ENCODE data around the gene HDAC4.
"Not testable (repeated sequence)": the region's sequence is repeated elsewhere in the genome, so short reads cannot be mapped to it uniquely, and the experiment has no call there.

Gene HDAC4

GRCh38 chr2:239400596-239401066, at the start of gene HDAC4:
Gene HDAC4 (minus strand): TSS chr2:239401020. CDS start chr2:239352699, 48,321 bp downstream.
- DNase-seq, result no peak

- not testable (repeated sequence) for DNase-seq
Measured at GRCh38 chr2:239449468-239449867, 48.6 kb upstream of the HDAC4 start.

DNA sequence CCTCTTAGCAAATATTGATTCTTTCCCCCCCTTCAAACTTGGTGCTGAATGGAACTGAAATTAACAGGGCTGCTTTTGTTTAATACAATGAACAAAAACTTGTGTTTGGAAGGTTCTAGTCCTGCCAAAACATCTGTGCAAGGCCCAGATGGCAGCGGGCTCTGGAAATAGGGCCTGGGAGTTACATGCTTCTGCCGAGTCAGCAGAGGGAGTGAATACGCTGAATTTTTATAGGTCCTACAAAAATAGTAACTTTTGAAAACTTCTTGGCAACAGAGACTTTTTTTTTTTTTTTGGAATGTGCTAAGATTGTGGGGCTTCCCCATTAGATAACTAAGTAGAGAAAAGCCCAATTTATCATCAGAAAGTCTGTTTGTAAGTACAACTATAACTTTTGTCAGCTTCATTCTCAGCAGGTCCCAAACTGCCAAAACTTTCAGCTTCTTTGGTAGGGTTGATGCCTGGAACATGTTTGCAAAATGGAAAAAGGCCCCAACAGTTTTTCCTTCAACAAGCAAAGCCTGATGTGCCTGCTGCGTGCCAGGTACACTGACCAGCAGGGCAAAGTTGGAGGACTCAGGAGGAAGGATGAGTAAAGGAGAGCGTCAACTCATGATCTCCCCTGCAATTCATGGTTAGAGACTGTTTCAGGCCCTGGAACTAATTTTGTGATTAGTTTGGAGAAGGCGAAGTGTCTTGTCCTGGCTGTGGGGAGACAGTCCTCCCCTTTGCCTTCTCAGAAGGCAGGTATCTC, 45.1 kb upstream of the HDAC4 start:
- DNase-seq, result no peak

DNA sequence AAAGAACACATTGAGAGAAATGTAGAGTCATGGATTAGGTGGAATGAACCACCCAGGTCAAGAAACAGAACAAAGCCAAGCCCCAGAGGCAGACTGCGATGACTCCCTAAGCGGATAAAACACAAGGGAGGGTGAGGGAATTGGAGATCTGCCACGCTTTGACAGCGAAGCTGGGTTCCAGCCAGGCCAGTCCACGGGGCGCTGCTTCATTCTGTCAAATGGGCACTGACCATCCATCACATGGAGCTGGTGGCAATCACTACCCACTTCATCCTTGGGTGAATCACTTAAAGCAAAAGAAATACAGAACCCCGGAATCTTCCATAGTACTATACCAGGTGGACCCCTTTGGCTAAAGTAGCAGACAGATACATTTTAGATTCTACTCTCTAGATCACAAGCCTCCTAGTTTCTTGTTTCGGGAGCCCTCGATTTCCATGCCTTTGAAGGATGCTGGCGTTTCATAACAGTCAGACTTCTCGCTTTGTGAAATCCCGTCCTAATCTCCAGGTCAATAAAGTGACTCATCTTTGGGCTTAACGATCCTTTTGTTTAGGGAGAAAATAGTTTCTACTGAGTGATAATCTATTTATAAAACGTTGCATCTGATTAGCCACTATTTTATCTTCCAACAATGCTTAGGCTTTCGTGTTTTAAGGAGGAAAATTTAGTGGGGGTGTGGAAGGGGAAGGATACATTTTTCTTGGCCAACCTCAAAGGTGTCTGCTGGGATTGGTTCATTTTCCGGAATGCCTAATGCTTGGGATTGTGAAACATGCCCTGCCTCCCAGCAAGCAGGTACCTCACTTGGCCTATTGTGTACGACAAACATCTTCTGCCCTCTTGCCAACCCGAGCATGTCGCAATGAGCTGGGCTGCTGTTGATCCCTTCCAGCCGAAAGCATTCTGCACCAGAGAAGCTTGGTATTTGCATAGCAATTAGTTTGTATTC, 44.1 kb upstream of the HDAC4 start:
- DNase-seq, result no peak

DNA sequence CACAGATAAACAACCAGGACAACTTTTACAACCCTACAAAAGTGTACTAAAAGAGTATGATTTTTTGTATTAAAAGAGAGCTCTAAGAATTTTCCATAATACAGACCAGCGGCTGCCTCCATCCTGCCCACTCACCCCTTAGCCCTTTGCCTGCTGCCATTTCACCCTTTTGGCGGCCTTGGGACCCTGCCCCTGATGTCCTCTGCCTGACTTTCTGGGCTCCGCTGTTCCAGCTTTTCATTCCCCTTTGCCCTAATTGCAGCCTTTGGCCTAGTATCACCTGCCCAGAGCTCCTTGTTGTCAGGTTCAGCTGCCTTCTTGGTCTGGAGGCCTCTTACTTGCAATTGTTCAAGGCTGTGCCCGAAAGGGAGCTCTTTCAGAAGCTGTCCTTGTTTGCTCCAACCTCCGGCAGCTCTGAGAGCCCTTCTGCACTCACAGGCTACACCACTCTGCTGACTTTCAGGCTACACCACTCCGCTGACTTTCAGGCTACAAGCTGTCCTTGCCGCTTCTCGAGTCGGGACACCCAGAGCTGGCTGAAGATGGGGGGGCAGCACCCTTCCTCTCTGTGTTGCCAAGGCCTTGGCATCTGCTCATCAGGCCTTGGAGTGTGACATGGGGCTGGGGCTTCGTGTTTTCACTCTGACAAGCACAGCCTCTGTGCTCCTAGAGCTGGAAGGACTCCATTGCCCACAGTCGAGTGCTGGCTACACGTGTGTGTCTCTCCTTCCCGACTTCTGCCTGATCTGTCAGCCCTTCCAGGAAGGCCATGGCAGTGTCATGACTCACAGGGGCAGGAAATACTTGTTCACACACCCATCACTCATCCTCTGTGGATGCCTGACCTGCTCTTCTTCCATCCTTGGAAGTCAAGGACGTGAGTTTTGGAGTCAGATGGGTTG, 43.1 kb upstream of the HDAC4 start:
- no peak for DNase-seq

DNA sequence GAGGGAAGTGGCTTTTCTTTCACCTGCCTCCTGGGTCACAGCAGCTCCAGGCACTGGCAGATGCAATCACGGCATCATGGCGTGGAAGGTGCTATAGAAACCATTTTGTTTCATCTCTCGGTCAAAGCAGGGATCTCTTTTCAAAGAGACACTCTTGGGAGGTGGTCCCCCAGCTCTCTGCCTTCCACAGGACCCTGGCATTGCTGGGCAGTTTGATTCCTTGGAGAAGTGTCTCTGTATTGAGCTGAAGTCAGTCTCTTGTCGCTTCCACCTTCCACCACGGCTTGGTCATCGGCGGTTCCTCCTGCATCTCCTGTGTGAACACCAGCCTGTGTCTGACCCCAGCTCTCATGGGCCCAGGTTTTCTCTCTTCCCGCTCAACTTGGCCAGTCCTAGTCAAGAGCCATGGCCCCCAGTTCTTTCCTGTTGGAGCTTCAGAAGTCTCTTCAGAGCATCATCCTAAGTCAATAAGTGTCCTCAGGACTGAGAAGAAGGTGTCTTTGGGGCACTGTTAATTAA, 42.3 kb upstream of the HDAC4 start:
- DNase-seq, result no peak

DNA sequence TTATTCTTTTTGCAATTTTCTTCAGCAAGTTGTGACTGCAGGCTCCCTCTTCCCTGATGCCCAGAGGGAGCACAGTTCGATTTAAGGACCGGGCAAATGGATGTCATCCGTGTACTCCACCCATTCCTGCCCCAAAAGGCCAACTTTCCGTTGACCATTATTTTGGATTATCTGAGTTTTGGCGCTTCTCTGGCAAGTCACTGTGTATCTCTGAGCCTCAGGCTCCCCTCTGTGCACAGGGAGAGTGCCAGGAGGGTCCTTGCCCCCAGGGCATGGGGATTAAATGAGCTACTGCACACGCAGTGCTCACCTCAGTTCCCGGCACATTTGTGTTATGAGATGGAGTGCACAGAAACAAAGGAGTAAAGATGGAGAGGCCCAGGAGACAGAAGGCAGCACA, 41.4 kb upstream of the HDAC4 start:
- DNase-seq, result no peak

GRCh38 chr2:239441261-239442078, 40.6 kb upstream of the HDAC4 start:
- DNase-seq, result no peak

- no peak for DNase-seq
Measured at GRCh38 chr2:239440511-239440959, 39.7 kb upstream of the HDAC4 start.

DNA sequence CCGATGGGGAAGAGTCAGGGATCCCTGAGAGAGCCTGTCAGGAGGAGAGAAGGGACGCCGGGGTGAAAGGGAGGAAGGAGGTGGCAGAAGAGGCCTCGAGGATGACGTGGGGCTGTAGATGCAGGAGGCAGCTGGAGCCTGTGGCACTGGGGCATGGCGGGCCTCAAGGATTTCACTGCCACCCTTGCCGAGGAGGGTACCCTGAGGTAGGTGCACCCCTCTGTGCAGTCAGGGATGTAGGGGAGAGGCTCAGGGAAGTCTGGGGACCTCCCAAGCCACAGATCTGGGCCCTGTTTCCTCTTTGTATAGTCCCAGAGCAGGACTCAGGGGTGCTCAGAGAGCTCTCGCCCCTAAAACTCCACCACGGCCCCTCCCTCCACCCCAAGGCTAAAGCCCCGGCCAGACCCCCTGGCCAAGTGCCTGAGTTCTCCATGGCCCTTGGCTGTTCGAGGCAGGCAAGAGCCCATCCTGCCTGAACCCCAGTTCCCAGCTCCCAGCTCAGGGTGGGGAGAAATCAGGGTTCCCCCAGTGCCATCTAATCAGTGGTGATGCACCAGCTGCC, 39.0 kb upstream of the HDAC4 start:
- no peak for DNase-seq

GRCh38 chr2:239438995-239439753, 38.4 kb upstream of the HDAC4 start:
- no peak for DNase-seq

DNA sequence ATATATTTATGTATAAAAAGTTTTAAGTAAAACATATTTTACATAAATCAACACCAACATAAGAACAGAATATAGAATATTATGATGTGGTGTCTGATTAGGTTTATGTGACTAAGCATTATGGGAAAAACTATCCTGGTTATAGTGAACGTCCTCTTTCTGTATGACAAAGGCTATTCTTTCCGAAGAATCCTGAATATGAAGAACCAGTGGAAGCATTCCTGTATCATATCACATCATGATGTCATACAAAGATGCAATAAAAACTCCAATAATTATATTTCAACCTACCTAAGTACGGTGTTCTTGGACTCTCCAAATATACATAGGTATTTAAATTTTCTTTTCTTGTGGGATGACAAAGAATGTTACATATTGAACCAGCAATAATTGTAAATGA, 37.5 kb upstream of the HDAC4 start:
- no peak for DNase-seq

GRCh38 chr2:239436669-239437335, 36.0 kb upstream of the HDAC4 start:
- DNase-seq, result no peak

DNA sequence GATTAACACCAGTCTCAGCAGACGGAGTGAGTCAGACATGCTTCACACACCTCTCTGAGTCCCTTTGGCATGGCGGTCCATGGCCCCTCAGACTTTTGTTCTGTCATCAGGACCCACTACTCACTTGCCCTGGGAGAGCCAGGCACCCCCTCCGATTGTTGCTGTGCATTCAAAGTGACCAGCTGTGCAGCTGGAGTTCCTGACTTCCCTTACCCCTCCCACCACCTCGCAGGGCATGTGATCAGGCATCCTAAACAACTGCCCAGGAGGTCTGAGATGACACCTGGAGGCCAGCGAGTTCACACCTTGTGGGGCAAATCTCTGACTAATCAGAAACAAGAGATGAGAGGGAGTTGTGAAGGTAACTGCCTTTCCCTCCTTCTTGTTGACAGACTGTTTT, 35.3 kb upstream of the HDAC4 start:
- DNase-seq, result no peak

- DNase-seq, result no peak
Measured at GRCh38 chr2:239433777-239434403, 33.1 kb upstream of the HDAC4 start.

DNA sequence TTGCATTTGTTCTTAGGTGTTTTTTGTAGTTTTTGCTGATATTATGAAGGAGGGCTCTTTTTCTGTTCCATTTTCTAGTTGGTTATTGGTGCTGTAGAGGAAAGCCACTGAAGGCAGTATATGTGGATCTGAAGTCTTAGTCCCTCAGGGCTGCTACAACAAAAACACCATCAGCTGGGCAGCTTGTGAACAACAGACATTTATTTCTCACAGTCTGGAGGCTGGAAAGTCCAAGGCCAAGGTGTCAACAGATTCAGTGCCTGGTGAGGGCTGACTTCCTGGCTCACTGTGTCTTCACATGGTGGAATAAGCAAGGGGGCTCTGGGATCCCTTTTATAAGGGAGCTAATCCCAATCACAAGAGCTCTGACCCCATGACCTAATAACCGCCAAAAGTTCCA, 31.4 kb upstream of the HDAC4 start:
- no peak for DNase-seq

GRCh38 chr2:239431536-239431935, 30.7 kb upstream of the HDAC4 start:
- DNase-seq, result no peak

DNA sequence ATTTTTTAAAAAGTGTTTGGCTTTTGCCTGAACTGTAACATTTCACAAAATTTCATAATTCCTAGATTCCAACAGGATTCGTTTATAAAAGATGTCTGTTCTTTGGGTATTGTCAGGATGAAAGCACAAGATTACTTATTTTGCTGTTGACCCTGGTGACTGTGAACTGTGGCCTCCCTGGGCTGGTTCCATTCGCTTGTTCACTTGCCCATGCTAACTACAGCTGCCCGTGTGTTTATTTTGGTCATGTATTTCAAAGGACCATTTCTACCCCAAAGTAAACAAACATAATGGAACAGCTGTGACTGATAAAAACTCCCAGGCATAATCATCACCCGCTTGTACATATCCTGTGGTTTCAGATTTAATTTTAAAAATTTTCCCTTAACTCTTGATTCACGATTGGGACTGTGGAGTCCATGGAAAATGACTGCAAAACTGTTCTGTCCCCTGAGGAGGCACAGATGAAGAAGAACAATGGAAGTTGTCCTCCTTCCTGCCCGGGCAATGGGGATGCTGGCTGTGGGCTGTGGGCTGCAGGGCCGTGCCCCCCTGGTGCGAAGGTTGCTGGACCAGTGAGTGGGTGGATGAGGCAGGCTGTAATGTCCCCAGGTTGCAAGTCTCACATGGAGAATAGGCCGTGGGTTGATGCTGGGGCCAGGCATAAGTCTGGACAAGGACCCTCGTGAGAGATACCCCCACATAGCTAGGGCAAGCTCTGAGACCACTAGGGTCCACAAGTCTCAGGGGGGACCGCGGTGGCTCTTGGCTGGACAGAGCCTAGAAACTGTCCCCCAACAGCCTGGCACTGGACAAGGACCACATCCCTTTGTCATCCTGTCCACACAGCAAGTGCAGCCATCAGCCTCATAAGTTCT, 28.9 kb upstream of the HDAC4 start:
- DNase-seq, result no peak

Measured in amniotic stem cell (primary cell).